NCI-H1105 treated with DMSO at 0.1 percent for 48 hours (cell line): ENCODE results near the gene FLT1.

ENCODE experiments used
- DNase-seq: peaks from one replicate; lab custom pipeline; 2025; lab: John Stamatoyannopoulos, UW

FLT1 gene

DNA sequence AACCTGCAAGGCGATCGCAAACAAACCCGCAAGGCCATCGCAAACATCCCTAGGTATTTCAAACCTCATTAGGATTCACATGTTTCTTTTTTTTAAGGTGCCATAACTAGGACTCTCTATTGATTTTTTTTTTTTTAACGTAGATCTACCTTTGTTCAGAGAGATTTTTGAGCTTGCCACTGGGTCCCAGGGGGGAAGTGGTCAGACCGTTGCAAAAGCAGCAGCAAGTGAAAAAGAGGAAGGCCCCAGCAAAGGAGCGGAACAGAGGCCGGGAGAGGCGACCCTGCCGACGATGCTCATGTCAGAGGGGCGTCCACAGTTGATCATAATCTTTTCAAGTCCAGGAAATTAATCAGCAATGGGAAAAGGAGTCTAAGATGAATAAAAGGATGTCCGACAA lies 32.7 kb upstream of the FLT1 start:
- DNase-seq = no peak

DNA sequence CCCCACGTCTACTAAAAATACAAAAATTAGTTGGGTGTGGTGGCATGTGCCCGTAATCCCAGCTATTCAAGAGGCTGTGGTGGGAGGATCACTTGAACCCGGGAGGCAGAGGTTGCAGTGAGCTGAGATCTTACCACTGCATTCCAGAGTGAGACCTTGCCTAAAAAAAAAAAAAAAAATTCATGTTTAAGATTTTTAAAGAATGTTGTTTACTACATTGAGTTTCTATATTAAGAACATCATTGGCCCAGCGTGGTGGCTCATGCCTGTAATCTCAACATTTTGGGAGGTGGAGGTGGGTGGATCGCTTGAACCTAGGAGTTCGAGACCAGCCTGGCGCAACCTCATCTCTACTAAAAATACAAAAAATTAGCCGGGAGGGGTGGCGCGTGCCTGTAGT lies 31.9 kb upstream of the FLT1 start:
- DNase-seq = no peak

DNA sequence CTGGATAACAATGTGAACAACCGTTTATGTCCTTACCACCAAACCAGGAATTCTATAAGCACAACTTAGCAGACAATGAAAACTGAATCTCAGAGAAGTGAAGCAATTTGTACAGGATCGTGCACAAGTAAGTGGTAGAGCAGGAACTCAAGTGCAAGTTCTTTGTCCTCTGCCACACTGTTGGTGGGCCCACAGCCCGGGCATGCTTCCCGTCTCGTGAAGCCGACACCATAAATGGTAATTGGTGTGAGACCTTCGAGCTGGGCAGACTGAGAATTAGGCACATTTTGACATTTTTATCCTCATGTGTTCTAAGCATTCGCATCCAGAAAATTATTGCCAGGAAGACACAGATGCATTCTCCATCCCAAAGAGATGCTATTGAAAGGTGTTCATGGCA lies 27.9 kb upstream of the FLT1 start:
- DNase-seq = no peak

DNA sequence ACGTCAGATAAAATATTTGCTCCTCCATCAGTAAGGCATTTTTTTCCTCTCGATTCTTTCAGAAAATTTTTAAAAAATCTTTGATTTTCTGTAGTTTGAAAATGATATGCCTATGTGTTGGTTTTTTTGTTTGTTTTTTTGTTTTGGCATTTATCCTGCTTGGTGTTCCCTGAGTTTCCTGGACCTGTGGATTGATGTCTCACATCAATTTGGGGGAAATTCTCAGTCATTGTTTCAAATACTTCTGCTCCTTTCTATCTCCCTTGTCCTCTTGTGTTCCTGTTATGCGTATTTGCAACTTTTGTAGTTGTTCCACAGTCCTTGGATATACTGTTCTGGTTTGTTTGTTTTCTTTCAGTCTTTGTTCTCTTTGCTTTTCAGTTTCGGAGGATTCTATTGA lies 18.8 kb upstream of the FLT1 start:
- DNase-seq = no peak

DNA sequence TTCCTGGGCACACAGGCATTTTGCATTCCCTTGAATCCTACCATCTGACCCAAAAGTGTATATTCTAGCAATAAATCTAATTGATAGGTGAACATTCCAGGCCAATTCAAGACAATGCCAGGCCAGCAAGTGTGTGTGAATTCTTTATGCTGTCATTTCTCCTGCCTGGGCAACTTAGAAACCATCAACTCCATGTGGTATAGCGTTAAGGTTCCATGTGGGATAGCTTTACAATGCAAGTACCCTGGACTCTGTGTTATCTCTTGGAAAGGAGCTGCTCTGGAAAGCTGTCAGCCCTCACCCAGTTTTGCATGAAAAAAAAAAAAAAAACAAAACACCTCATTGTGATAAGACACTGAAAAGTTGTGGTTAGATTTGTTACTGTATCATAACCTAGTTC lies 15.6 kb upstream of the FLT1 start:
- DNase-seq = no peak

DNA sequence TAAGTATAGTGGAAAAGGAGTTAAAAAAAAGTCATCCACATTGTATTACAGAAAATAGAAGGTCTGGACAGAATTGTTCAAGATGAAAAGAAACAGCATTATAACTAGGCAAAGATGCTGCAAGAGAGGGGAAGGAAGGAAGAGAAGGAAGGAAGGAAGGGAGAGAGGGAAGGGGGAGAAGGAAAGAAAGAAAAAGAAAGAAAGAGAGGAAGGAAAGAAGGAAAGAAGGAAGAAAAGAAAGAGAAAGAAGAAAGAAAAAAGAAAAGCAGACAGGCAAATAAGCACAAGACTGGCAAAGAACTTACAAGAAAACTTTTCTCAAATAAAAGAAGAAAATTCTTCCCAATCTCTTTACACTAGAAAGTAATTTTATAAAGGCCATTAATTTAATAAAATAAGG lies 15.1 kb upstream of the FLT1 start:
- no peak for DNase-seq

DNA sequence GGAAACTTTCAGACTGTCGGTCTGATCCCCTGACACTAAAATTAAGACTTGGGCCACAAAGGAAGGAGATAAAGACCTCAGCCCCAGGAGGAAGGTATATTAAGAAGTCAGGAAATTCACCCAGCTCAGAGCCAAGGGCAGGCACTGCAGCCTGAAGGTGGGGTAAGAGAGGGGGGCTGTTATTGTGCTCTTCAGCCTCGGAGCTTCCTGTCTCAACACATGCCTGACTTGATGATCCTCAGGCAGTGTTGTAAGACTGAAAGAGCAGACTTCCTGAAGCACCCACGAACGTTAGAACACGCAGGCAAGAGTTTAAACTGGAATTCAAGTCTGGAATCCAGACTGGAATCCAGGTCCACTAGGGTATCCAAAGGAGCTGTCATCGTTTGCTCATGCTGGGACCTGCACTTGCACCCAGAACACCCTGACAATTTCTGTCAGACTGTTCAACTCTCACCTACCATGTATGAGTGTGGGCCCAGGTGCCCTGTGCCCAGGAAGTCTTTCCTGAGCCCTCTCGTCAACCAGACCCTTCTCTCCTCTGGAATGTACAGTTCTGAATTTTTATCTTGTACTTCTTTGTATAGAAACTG lies 10.7 kb upstream of the FLT1 start:
- no peak for DNase-seq

DNA sequence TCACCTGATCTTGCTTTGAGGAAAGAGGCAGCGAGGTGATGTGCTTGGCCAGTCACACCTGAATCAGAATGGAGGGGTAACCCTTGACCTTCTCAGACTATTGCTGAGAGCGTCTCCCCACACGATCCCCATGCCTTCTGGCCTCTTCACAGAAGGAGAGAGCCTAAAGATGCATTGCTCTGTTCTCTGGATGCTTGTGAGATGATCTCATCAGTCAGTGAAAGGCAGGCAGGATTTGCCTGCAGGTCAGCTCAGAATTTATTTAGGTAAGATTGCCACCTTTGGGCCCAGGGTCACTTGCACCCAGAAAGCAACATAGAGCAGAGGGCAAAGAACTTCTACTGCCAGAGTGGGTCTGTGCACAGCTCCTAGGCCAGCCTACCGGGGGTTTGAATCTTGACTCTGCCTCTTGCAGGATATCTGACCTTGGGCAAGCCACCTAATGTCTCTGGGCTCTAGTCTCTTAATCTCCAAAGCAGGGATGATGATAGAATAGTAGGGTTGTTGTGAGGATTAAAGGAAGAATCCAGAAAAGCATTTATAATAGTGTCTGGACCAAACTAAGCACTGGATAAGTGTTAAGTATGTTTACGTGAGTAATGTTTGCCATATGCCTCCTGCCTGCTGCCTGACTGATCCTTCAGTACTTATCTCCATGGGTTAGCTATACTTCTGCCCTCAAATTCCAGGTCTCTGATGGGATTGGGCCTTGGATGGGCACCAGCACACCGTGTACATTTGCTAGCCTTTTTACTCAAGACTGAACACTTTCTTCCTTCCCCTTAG lies 8.4 kb upstream of the FLT1 start:
- DNase-seq = no peak

DNA sequence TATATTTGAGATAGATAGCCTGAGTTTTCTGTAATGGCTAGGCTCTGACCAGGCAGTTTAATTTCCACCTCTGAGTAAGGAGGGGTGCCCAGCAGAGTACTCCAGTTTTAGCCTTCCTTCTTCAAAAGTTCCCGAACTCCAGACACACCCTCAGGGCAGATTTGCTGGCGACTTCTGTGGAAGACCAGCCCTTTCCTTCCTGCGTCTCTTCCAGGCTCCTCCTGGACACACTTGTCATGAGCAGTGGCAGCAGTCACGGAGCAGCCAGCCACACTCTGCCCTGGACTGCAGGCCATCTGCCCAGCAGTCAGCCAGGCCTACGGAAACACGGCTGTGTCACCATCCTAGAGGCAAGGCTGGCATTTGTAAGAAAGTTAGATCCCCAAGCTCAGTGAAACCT lies 6.6 kb upstream of the FLT1 start:
- DNase-seq = no peak

DNA sequence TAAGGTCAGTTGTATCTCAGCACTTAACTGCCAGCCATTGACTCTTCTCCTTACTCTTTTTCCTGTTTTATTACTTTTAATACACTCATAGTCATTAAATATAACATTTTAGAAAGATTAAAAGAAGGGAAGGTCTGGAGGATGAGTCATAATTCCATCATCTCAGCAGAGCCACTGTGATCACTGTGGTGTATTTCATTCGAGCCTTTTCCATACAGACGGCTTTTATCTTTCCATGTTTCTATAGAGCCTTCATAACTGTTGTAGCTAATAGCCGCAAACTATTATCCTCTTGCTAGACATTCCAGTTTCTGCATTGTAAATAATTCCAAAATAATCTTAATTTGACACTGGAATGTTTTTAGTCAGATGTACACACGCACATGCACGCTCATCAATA lies 4.7 kb upstream of the FLT1 start:
- DNase-seq = no peak

DNA sequence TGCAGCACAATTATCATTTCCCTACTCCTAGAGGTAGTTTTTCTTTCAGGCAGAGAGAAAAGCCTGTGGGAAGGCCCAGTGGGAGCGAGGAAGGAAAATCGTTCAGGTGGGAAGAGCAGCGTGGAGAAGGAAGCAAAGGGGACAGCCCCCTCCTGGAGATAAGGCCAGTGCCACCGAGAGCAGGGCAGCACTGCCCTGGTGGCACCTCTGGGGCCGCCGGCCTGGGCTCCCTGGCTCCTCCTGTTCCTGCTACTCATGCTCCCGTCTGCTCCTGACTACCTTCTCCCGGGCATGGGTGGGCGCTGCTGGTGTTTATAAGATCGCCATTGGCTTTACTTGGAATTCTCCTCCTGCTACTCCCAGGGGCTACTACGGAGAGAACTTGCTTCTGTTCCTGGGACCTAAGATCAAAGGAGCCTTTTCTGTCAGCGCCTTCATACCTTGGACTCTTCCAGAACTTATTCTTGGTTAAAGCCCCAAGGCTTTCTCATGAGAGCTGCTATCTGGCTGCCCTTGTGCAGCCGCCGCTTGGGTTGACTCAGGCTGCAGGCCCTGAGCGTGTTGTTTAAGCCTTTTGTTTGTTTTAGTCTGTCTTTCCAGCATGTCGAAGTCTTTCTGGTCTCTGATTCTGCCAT lies 3.7 kb upstream of the FLT1 start:
- no peak for DNase-seq

DNA sequence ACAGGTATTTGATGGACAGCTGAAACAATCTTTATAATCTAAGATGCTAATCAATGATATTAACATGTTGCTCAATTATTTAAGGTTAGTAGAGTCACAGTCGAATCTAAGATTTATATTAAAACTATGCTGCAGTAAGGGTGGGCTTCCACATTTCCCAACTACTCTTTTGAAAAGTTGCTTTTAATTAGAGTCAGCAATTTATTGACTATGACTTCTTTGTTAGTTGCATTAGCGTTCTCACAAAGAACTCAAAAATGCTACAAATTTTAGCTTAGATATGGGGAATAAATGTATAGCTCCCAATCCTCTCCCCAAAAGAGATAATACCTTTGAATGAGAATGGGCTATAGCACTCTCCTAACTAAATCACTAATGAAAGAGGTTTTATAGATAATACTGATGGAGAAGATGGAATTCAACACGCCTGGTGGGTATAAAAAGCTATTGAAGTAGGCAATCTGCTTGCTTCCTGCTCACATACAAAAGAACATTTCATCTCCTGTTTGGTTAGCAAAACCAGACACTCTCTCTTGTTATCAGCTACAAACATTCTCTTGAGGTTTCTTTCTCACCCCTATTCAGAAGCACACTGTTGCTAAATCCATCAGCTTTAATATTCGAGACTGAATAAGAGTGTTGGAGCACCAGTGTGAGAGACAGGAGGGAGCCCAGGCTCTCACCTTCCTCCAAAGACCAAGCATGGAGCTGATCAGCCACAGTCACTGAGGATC lies 2.4 kb upstream of the FLT1 start:
- no peak for DNase-seq

DNA sequence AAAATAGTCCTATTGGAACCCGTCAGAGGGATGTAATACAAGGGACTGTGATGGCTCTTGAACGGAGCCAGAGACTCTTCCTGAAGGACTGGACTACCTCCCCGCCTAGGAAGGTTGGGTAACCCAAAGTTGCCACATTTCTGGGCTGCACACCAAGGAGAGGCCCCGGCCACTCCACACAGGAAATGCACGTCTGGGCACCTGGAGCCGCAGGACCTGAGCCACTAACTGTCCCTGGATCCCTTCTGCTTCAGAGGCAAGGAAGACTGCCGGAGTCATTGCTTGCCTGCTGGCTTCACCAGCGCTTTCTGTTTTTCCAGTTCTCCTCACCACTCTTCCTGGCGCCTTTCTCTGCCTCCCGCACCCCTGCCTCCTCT lies 1.2 kb upstream of the FLT1 start:
- DNase-seq = no peak

DNA sequence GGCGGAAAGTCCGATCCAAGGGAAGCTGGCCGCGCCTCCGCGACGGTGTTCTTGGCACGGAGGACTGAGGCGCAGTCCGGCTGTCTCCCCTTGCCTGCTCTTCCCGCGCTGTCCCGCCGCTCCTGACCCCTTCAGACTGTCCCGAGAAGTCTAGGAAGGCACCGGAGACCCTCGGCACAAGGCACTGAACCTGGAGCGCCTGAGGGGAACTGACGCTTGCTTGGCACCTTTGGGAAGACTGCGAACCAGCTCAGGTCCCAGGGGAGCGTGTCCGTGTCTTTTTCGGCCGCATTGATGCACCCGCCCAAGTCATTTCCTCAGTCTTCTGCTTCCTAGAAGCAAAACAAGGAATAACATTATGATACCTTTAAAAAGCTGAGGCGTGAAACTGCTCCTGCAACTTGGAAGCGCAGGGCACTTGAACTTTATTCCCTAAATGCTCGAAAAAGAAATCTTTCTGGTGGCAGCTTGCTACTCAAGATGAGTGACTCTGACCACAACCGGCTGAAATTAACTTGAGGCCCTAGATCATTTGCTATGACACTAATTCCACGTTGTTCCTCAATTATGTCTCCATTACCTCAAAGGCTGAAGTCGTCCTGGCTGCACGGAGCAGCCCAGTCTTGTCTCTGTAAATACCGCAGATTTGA lies 735 bp upstream of the FLT1 start:
- DNase-seq = no peak

DNA sequence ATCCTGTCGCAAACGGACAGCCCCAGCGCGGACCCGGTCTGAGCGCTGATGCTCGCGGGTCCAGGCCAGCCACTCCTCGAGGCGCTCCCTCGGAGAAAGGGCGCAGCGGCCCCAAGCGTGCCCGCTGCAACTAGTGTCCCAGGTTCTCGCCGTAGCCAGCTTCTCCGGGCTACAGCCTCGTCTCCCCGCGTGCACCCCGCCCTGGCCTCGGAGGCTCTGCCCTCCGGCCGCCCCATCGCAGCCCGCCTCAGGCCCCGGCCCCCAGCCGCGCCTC lies 487 bp downstream of the FLT1 start:
- peak; percentile 0 for DNase-seq

DNA sequence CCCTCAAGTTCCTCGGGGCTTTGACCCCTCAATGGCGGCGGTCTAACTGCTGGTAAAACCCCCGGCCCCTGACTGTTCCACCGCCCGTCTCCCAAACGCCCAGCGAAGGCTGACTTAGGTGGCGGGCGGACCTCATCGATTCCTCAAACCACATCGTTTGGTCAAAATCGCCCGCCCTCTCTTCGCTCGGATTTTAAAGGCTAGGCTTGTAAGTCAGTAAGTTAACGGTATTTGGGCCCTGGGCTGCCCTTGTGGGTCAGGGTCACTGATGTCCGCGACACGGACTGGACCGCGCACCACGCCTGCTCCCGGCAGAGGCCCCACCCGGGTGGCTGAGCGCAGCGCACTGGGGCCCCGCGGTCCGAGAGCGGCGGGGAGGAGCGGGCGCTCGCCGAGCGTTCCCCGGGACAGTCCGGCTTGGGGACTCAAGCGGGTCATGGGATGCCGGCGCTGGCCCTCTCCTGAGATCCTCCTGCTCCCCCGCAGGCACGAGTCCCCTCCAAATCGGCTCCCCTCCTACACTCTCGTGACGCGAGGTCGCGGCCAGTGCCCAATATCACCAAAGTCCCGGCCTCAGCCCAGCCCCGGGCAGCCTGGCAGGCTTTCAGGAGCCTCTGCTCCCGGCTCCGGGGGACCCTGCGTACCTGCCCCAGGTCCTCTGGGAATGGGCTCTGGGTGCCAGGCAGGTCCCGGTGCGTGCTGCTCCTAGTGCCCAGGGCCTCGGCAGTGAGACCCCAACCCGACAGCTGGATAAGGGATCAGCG lies 1.0 kb downstream of the FLT1 start:
- DNase-seq = no peak

DNA sequence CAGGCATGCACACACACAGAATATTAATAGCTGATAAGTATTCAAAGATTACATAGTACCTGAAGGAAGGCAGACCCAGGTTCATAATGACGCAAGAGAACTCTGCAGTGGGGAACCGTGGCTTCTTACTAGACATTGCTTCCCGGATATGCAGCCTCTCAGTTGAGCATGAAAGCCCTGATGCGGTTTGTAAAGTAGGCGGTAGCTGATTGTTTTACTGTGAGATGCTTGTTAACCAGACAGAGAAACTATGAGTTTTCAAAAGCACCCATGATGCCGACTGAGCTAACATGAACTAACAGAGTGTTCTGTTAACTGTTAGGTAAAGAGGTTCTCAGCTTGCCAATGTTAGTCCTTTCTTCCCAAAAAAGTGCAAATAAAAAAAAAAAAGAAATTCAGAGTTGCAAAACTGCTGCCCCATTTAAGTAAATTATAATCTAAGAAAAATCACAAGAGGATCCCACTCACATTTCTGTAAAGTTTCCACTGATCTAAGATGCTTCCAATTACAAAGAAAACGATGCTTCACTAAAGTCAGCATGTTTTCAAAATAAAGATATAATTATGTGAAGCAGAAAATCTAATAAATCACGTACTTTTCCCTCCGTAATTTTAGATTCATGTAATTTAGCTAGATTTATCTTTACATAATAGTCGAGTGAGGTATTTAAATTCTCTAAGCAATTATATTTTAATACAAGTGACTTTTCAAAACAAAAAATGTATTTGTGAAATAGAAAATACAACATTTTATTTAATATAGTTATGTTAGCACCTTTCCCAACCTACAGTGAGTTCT lies 2.2 kb downstream of the FLT1 start:
- no peak for DNase-seq

DNA sequence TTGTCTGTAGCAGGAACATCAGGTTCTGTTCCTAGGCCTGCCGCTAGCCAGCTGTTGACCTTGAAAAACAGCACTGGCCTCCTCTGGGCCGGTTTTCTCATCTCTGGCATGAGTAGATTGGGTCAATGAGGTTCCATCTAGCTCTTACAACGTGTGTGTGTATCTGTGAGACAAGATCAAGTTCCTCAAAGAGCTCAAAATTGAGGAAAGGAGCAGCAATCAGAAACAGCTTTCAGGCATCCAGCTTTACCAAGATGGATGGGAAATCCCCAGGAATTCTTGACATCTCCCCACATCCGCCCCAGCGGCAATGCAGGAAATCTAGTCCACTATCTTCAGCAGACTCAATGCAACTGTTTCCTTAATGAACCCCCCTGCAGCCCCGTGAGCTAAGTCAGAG lies 4.9 kb downstream of the FLT1 start:
- no peak for DNase-seq

DNA sequence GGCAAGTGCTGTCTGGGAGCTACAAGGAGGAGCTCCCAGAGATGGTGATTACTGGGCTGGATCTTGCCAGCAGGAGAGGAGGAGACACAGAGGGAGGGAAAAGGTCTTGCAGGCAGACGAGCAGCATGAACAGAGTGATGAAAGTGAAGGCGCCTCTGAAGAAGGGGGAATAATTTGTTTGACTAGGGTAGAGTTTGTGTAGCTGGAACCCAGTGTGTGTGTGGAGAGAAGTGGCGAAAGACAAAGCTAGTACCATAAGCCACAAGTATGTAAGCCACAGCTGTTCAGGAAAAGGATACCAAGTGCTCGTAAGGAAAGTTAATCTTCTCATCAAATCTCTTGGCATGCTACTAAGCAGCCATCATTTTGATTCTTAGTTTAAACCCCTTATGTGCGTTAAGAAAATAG lies 5.4 kb downstream of the FLT1 start:
- no peak for DNase-seq

DNA sequence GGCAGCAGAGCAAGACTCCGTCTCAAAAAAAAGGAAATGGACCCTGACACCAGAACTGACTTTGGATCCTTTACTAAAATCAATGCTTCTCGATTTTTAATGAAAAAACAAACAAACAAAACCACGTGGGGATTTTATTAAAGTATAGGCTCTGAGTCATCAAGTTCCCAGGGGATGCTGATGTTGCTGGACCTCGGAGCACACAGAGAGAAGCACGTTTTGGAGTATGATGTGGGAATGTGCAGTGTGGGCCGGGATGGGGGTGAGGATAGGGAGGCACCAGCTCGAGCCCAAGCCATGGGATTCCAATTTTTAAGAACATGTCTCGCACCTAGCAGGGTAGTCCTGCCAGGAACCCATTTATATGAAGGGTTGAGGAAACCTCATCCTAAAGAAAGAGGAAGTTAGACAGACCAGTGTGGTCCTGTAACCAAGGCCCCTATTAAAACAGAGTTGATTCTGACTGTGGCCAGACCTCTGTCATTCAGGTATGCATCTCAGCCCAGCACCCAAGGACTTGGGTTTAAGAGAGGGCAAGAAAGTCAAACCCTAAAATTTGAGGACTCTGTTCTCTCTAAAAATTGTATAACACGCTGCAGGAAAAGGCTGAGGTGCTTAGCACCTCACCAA lies 6.4 kb downstream of the FLT1 start:
- no peak for DNase-seq
